H1 (cell line): ENCODE data around the gene CASZ1. TPM values are rescaled to one million over a fixed set of nuclear protein-coding genes. Genes with fewer than 3 reads are reported as not detected.

ENCODE experiments used
- CTCF ChIA-PET: fragments of 300-600 bp; sonication (Branson Sonifier 250); formaldehyde crosslinking; loops from one replicate; lab custom pipeline; 2021; ENCODE audit not compliant: partially characterized antibody; lab: Charles Lee
- POLR2A ChIA-PET: fragments of 300-600 bp; sonication (Branson Sonifier 250); formaldehyde crosslinking; loops from one replicate; lab custom pipeline; 2021; ENCODE audit warnings: inconsistent platforms; ENCODE audit not compliant: partially characterized antibody; lab: Charles Lee
- DNase-seq, 2 experiments: peaks; one replicate each; pipeline versions ENCODE4 v3.0.0 to v3.0.0-alpha.2; 2010 to 2022; ENCODE audit warnings: low spot score in 2 of 2, low read depth in 1 of 2, mixed read lengths in 1 of 2
- FAIRE-seq: peaks from 2 replicates; lab custom pipeline; 2011; peaks lifted over from hg19 to GRCh38; lab: Jason Lieb, UNC
- H2AFZ ChIP-seq: 2 replicates; pipeline ENCODE4 v1.8.1; 2012; ENCODE audit warnings: low read length, inconsistent platforms
- H2AK5ac ChIP-seq: 2 replicates; pipeline ENCODE4 v1.6.1; 2013; ENCODE audit warnings: low read depth, low read length
- H2BK120ac ChIP-seq: replicated peaks from 2 replicates; pipeline ENCODE3; 2013; ENCODE audit warnings: low read depth, low read length, inconsistent platforms
- H2BK12ac ChIP-seq: 2 replicates; pipeline ENCODE4 v1.6.1; 2013; ENCODE audit warnings: low read depth, low read length
- H2BK15ac ChIP-seq: 2 replicates; pipeline ENCODE4 v1.6.1; 2013; ENCODE audit warnings: low read length
- H2BK20ac ChIP-seq: 2 replicates; pipeline ENCODE4 v1.6.1; 2013; ENCODE audit warnings: low read length
- H2BK5ac ChIP-seq: 2 replicates; pipeline ENCODE4 v1.6.1; 2013; ENCODE audit warnings: low read depth, low read length
- H3K14ac ChIP-seq: 2 replicates; pipeline ENCODE4 v1.6.1; 2013; ENCODE audit warnings: inconsistent platforms; ENCODE audit not compliant: insufficient read length
- H3K18ac ChIP-seq: 2 replicates; pipeline ENCODE4 v1.6.1; 2013; ENCODE audit warnings: low read length; ENCODE audit errors: extremely low read depth
- H3K23ac ChIP-seq: 2 replicates; pipeline ENCODE4 v1.6.1; 2013; ENCODE audit warnings: inconsistent platforms; ENCODE audit not compliant: insufficient read length
- H3K23me2 ChIP-seq: 2 replicates; pipeline ENCODE4 v1.6.1; 2013; ENCODE audit warnings: low read depth, low read length
- H3K27ac ChIP-seq: 2 replicates; pipeline ENCODE4 v1.6.1; 2011; ENCODE audit warnings: low read depth, low read length, inconsistent platforms
- H3K27me3 ChIP-seq, 4 experiments: replicated peaks in 1 of 4; 1 replicate in 1 of 4; 2 replicates in 3 of 4; pipeline versions ENCODE4 v1.6.1 to v1.8.1; 2011 to 2013; ENCODE audit warnings: low read length in 3 of 4, mild to moderate bottlenecking in 3 of 4, inconsistent platforms in 2 of 4, mixed read lengths in 2 of 4, moderate library complexity in 1 of 4; ENCODE audit not compliant: control insufficient read depth in 3 of 4, insufficient read depth in 3 of 4; ENCODE audit errors: extremely low read depth in 1 of 4
- H3K36me3 ChIP-seq, 4 experiments: 2 replicates each; pipeline versions ENCODE4 v1.6.1 to v1.8.1; 2011 to 2013; ENCODE audit warnings: mild to moderate bottlenecking in 4 of 4, low read length in 3 of 4, moderate library complexity in 2 of 4, control low read depth in 1 of 4, inconsistent platforms in 1 of 4; ENCODE audit not compliant: insufficient read depth in 4 of 4, control insufficient read depth in 2 of 4
- H3K4ac ChIP-seq: replicated peaks from 2 replicates; pipeline ENCODE3; 2013; ENCODE audit warnings: low read length, low read depth, mixed read lengths, inconsistent platforms; ENCODE audit not compliant: insufficient read length
- H3K4me1 ChIP-seq, 4 experiments: replicated peaks in 1 of 4; 1 replicate in 1 of 4; 2 replicates in 3 of 4; pipeline versions ENCODE4 v1.6.1 to v1.8.1; 2011 to 2013; ENCODE audit warnings: low read length in 3 of 4, inconsistent platforms in 2 of 4, mixed read lengths in 1 of 4; ENCODE audit not compliant: insufficient read depth in 4 of 4, control insufficient read depth in 3 of 4
- H3K4me2 ChIP-seq, 2 experiments: 2 replicates each; pipeline versions ENCODE4 v1.6.1 to v1.8.1; 2011 to 2013; ENCODE audit warnings: low read depth in 2 of 2, low read length in 2 of 2, control low read depth in 1 of 2, inconsistent platforms in 1 of 2, mild to moderate bottlenecking in 1 of 2; ENCODE audit not compliant: insufficient read depth in 1 of 2
- H3K4me3 ChIP-seq, 4 experiments: fragments of 200-600, 300-600 bp in 1 of 4; sonication (generic), shearing (Covaris generic), sonication (Bioruptor Twin) in 1 of 4; 2 replicates each; pipeline versions ENCODE4 v1.5.1 to v1.8.1; 2011 to 2016; ENCODE audit warnings: low read length in 4 of 4, low read depth in 3 of 4, control low read depth in 2 of 4, inconsistent platforms in 2 of 4, mild to moderate bottlenecking in 2 of 4, mixed read lengths in 1 of 4, moderate library complexity in 1 of 4; ENCODE audit not compliant: insufficient read depth in 2 of 4; ENCODE audit errors: extremely low read depth in 1 of 4
- H3K56ac ChIP-seq: replicated peaks from 2 replicates; pipeline ENCODE3; 2013; ENCODE audit warnings: low read depth, mild to moderate bottlenecking, mixed read lengths, low read length, inconsistent platforms; ENCODE audit not compliant: insufficient read length
- H3K79me1 ChIP-seq: 2 replicates; pipeline ENCODE4 v1.6.1; 2013; ENCODE audit warnings: low read depth, low read length, control low read depth
- H3K79me2 ChIP-seq, 2 experiments: 2 replicates each; pipeline versions ENCODE4 v1.6.1 to v1.8.1; 2012 to 2013; ENCODE audit warnings: low read length in 2 of 2, mild to moderate bottlenecking in 2 of 2, inconsistent platforms in 1 of 2; ENCODE audit not compliant: insufficient read depth in 2 of 2, control insufficient read depth in 1 of 2
- H3K9ac ChIP-seq, 4 experiments: replicated peaks in 1 of 4; 1 replicate in 1 of 4; 2 replicates in 3 of 4; pipeline versions ENCODE4 v1.6.1 to v1.8.1; 2011 to 2013; ENCODE audit warnings: low read depth in 3 of 4, low read length in 3 of 4, control low read depth in 2 of 4, mild to moderate bottlenecking in 2 of 4, moderate library complexity in 2 of 4, inconsistent platforms in 1 of 4; ENCODE audit errors: extremely low read depth in 1 of 4
- H3K9me3 ChIP-seq, 2 experiments: 2 replicates each; pipeline versions ENCODE4 v1.6.1 to v1.8.1; 2012 to 2013; ENCODE audit warnings: mild to moderate bottlenecking in 2 of 2, moderate library complexity in 2 of 2, control low read depth in 1 of 2, inconsistent platforms in 1 of 2, low read depth in 1 of 2, low read length in 1 of 2, mixed read lengths in 1 of 2; ENCODE audit not compliant: insufficient read depth in 2 of 2
- H4K20me1 ChIP-seq, 2 experiments: replicated peaks in 1 of 2; 2 replicates each; pipeline versions ENCODE3 to v1.8.1; 2011 to 2013; ENCODE audit warnings: inconsistent platforms in 2 of 2, low read length in 2 of 2, mild to moderate bottlenecking in 1 of 2; ENCODE audit not compliant: insufficient read depth in 2 of 2, control insufficient read depth in 1 of 2
- H4K5ac ChIP-seq: 2 replicates; pipeline ENCODE4 v1.6.1; 2013; ENCODE audit warnings: low read length, low read depth, mixed read lengths, inconsistent platforms; ENCODE audit not compliant: insufficient read length
- H4K8ac ChIP-seq: 2 replicates; pipeline ENCODE4 v1.8.0; 2013; ENCODE audit warnings: mild to moderate bottlenecking, moderate library complexity, low read length, inconsistent platforms; ENCODE audit not compliant: insufficient read depth; ENCODE audit errors: extremely low read depth
- H4K91ac ChIP-seq: replicated peaks from 2 replicates; pipeline ENCODE3; 2013; ENCODE audit warnings: low read length, mixed read lengths, inconsistent platforms; ENCODE audit not compliant: insufficient read length
- CBX5 ChIP-seq: fragments of 300-800, 300-1000 bp; sonication (generic); IDR thresholded peaks from 2 replicates; pipeline ENCODE4 v1.7.1; 2016; ENCODE audit warnings: antibody characterized with exemption, low read length, low read depth
- CREB1 ChIP-seq: IDR thresholded peaks from 2 replicates; pipeline ENCODE4 v1.6.1; 2012; ENCODE audit warnings: inconsistent platforms
- EGR1 ChIP-seq: IDR thresholded peaks from 2 replicates; pipeline ENCODE4 v1.6.1; 2011; ENCODE audit warnings: low read depth, low read length, borderline replicate concordance
- KDM5A ChIP-seq: fragments of 200-600 bp; IDR thresholded peaks from 2 replicates; pipeline ENCODE4 v1.7.1; 2012; ENCODE audit warnings: mild to moderate bottlenecking, low read length, inconsistent platforms, mixed read lengths
- NRF1 ChIP-seq: IDR thresholded peaks from 2 replicates; pipeline ENCODE4 v1.6.1; 2011; ENCODE audit warnings: mild to moderate bottlenecking, low read depth, low read length, improper control_type of control experiment
- PHF8 ChIP-seq: fragments of 200-600 bp; sonication (generic); conservative IDR thresholded peaks from 2 replicates; pipeline ENCODE4 v1.7.1; 2012; ENCODE audit warnings: low read depth, mild to moderate bottlenecking, inconsistent platforms, low read length, moderate library complexity
- RNF2 ChIP-seq: fragments of 200-900, 300-1000 bp; sonication (generic); IDR thresholded peaks from 2 replicates; pipeline ENCODE4 v1.7.1; 2016; ENCODE audit warnings: borderline replicate concordance, low read depth, mild to moderate bottlenecking, antibody characterized with exemption, low read length; ENCODE audit not compliant: poor library complexity, severe bottlenecking; ENCODE audit errors: missing control alignments
- SAP30 ChIP-seq: fragments of 300-600 bp; sonication (generic); IDR thresholded peaks from 2 replicates; pipeline ENCODE4 v1.7.1; 2012; ENCODE audit warnings: low read length, moderate library complexity, mild to moderate bottlenecking, inconsistent platforms; ENCODE audit not compliant: insufficient read depth, insufficient replicate concordance
- SRF ChIP-seq: IDR thresholded peaks from 2 replicates; pipeline ENCODE4 v1.6.1; 2011; ENCODE audit warnings: mild to moderate bottlenecking, low read depth, low read length, moderate library complexity
- SUZ12 ChIP-seq: fragments of 200-600 bp; sonication (generic); IDR thresholded peaks from 2 replicates; pipeline ENCODE4 v1.6.1; 2012; ENCODE audit warnings: mild to moderate bottlenecking, inconsistent platforms, low read length, moderate library complexity, mixed read lengths
- whole genome bisulfite sequencing, 2 experiments: shearing (Covaris generic) in 1 of 2; methylation state at CpG; one replicate each; pipeline versions ENCODE4 v1.1.6 to v1.1.7; 2013 to 2015; ENCODE audit warnings: low lambda C conversion rate in 2 of 2, mixed read lengths in 2 of 2, inconsistent platforms in 1 of 2, low coverage in 1 of 2, missing lambda C conversion rate in 1 of 2; ENCODE audit not compliant: insufficient replicate concordance in 2 of 2, insufficient coverage in 1 of 2, insufficient read length in 1 of 2; ENCODE audit errors: extremely low coverage in 1 of 2, missing lambda C conversion rate in 1 of 2; 5-methylcytosine and 5-hydroxymethylcytosine counted together
- polyA plus RNA-seq, 7 experiments: library from polyadenylated mRNA; depleted of rRNA in 3 of 7; stranded (reverse) in 5 of 7; unstranded in 2 of 7; fragments of >200 nt in 5 of 7; fragments of 200-250 nt in 2 of 7; gene quantifications; 1 replicate in 5 of 7; 2 replicates in 1 of 7; 4 replicates in 1 of 7; pipeline versions ENCODE4 v1.2.1 to v1.2.3, GENCODE V29; 2011 to 2013; ENCODE audit warnings: missing spikeins in 2 of 7, mixed read lengths in 2 of 7
- total RNA-seq: library from RNA; stranded (reverse); fragmentation: NEBNext Ultra II Directional; extraction: Animal tissue kit (Norgen Biotek cat#: 25700); gene quantifications from 2 replicates; pipeline ENCODE4 v1.2.1, GENCODE V29; 2021
- TF ChIP-seq, protein P1 (sequence below): IDR thresholded peaks from 2 replicates; pipeline ENCODE4 v1.6.1; 2012; ENCODE audit warnings: low read length, inconsistent platforms

CASZ1 gene
- total and polyA plus RNA-seq, 2 of the 8 experiments (the other 6 are each of a cell fraction or from before 2014, with no cell fraction given), result 4.4 to 7.7 TPM

DNA sequence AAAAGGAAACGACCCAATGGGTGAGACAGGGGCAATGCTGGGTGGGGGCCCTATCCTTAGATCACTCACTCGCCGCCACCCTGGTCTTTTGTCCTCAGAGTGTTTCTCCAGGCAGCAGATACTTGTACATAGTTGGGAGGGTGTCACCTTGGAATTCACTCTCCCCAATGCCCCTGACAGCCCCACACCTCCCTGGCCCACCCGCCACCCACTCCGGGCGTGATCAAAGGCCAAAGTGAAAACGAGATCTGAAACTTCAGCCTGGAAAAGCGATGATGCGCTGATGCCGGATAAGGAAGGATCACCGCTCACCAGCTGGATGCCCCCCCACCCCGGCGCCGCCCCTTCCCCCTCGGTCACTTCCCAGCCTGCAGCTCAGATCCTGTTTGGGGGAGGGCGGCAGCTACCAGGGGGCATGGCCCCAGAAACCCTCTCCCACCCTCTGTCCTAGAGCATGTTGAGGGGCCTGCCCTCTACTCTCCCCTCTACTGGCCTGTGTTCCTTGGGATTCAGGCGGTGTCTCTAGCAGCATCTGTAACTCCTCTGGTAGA, 33.6 kb upstream of the CASZ1 start:
- Histone ChIP-seq H3K4ac (no peak overlapping the region), H3K4me2 (no peak overlapping the region), H3K9ac (no peak overlapping the region), H4K8ac (no peak overlapping the region; the same call in 1 of the 2 replicates), H3K14ac (no peak overlapping the region), H3K27ac (no peak overlapping the region), H2BK5ac (no peak overlapping the region), H3K23me2 (peaks cover 3% of the 10 kb centered on the region; the same call in 1 of the 2 replicates), H3K23ac (no peak overlapping the region), H3K4me1 (peaks cover 0 to 17% (median 4%) of the 10 kb centered on the region in 4 experiments; a peak in 6 of 7 replicates), H3K36me3 (no peaks in the 10 kb centered on the region), H3K4me3 (no peak overlapping the region), H3K56ac (no peak overlapping the region), H2BK120ac (no peak overlapping the region), H2AFZ (no peak overlapping the region), H3K79me1 (no peaks in the 10 kb centered on the region), H3K9me3 (no peaks in the 10 kb centered on the region), H2BK15ac (no peak overlapping the region), H4K20me1 (peaks cover 0 to 2% of the 10 kb centered on the region in 2 experiments), H4K91ac (no peak overlapping the region), H4K5ac (no peak overlapping the region), H3K18ac (no peak overlapping the region), H2BK12ac (no peak overlapping the region), H3K79me2 (no peaks in the 10 kb centered on the region), H2AK5ac (no peak overlapping the region), H2BK20ac (no peak overlapping the region), H3K27me3 (peaks cover 0 to 3% (median 1%) of the 10 kb centered on the region in 4 experiments; a peak in 3 of 7 replicates)
- CTCF ChIA-PET, result interaction anchor here (0.7 to 2.6 kb wide), 5 partner anchors 9 to 322 kb away, joined by 3 to 6 read pairs (median 4); no protein-coding TSS in a partner anchor
- FAIRE-seq (no peak), DNase-seq (no peak)
- 84% methylated on average over 7 of the region's 17 CpGs; no CpG with 5 or more reads in 1 of the 2 experiments for WGBS, 2 experiments
- POLR2A ChIA-PET, result interaction anchor here (0.5 to 0.7 kb wide), 2 partner anchors 34 to 70 kb away, joined by 3 read pairs; partner anchors contain the start of gene CASZ1
- TF ChIP-seq SAP30 (no peak), NRF1 (no peak), PHF8 (no peak), CBX5 (no peak), EGR1 (no peak), KDM5A (no peak), CREB1 (no peak), SRF (no peak), RNF2 (no peak), SUZ12 (no peak)
- TF ChIP-seq, protein P1, sequence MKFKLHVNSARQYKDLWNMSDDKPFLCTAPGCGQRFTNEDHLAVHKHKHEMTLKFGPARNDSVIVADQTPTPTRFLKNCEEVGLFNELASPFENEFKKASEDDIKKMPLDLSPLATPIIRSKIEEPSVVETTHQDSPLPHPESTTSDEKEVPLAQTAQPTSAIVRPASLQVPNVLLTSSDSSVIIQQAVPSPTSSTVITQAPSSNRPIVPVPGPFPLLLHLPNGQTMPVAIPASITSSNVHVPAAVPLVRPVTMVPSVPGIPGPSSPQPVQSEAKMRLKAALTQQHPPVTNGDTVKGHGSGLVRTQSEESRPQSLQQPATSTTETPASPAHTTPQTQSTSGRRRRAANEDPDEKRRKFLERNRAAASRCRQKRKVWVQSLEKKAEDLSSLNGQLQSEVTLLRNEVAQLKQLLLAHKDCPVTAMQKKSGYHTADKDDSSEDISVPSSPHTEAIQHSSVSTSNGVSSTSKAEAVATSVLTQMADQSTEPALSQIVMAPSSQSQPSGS, result no peak
